Measurements from ENCODE around the gene AQP6.
A peak's percentile ranks its signal among the peaks of the same experiment; 100 is the strongest.
"Not testable (repeated sequence)": the region's sequence is repeated elsewhere in the genome, so short reads cannot be mapped to it uniquely, and the experiment has no call there.

The AQP6 gene

DNA sequence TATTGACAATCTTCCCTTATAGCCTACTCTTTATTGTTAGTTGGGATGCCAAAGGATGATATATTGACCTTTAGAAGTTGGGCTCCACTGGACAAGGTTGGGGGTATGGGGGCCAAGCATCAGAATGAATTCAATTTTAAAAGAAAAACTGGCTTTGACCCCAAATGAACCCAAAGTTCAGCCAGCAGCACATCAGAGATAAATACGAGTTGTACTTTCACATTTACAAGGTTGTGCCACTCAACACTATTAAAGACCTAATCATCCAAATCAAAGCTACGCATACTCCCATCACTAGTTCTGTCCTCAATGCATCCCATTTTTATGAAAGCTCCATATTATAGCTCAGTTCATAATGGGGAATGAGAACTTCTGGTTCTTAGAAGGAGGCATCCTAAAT is 16.7 kb downstream of the AQP6 start:
- not testable (repeated sequence) for DNase-seq (ENCODE audit: low read depth in 1 of 2, low spot score in 1 of 2)

DNA sequence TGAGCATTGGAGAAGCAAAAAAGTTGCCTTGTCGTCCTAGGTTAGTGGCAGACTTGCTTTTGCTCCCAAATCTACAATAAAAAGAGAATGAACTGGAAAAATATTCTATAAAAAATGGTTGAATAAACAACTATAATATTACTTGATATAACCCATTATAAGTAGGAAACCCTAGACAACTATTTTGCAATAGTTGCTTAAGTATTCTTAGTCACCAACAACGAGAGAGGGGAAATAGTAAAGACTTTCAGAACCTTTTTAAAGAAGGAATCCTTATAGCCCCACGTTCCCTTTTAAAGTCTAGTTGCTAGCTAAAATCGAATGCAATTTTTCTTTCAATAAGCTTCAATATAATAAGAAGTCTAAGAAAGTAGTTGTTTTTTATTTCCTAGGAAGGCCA is 17.5 kb downstream of the AQP6 start:
- no peak for DNase-seq (ENCODE audit: low read depth in 1 of 2, low spot score in 1 of 2)

DNA sequence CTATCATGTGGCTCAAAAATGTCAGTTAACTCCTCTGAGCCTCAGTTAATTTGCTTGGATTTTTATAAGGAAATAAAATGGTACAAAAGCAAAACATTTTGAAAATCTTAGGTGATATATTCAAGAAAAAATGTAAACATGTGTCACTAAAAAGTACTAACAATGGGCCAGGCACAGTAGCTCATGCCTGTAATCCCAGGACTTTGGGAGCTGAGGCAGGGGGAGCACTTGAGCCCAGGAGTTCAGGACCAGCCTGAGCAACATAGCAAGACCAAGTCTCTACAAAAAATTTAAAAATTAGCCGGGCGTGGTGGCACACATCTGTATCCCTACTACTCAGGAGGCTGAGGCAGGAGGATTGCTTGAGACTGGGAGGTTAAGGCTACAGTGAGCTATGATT is 25.7 kb downstream of the AQP6 start:
- DNase-seq (ENCODE audit: low read depth in 1 of 2, low spot score in 1 of 2) = no peak

DNA sequence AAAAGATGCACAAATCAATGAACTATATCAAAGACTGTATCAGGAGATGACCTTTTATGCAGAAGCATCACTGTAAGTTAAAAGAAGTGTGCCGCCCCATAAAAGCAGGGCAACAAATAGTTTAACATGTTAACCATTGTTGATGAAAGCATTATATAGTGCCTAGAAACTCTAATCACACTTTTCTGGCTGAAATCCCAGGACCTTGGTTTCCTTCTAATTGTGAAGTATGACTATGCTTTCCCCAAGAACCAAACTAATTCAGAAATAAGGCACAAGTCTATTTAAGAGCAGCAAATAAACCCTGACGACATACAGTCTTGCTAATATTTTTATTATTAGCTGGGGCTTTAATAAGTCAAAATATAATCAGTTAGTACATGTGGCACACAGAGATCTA is 30.8 kb downstream of the AQP6 start:
- no peak for DNase-seq (ENCODE audit: low read depth in 1 of 2, low spot score in 1 of 2)

DNA sequence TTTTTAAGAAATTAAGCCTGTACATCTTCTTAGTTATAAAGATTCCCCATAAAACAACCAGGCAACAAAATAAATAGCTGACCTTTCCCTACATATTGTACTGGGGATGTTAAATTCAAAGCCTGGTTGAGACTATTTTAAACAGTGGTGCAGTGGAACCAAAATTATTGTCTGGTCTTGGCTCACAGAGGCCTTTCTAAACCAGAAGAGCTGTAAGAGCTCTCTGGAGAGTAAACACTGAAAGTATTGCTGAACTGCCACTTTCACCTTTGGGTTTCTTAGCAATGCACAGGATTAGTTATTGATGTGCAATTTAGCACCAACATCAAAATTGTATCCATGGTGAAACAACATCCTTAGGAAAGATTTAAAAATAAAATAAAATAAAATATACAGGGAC is 31.9 kb downstream of the AQP6 start:
- DNase-seq (ENCODE audit: low read depth in 1 of 2, low spot score in 1 of 2) = no peak

DNA sequence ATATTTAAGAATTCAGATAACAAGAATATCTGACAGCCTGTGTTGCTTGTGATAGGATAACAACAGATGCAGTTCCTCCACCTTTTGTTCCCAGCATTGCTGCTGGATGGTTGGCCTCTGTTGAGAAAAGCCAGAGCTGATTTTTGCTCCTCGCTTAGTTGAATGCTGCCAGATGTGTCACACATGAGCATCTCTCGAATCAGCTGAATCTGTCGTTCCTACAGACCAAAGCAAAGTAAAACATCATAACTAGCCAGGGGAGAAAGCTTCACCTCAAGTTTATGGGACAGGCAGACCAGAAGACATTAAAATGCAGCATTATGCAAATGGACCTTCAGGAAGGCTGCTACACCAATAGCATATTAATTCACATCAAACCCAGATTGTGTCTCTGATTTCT is 32.4 kb downstream of the AQP6 start:
- no peak for DNase-seq (ENCODE audit: low read depth in 1 of 2, low spot score in 1 of 2)

DNA sequence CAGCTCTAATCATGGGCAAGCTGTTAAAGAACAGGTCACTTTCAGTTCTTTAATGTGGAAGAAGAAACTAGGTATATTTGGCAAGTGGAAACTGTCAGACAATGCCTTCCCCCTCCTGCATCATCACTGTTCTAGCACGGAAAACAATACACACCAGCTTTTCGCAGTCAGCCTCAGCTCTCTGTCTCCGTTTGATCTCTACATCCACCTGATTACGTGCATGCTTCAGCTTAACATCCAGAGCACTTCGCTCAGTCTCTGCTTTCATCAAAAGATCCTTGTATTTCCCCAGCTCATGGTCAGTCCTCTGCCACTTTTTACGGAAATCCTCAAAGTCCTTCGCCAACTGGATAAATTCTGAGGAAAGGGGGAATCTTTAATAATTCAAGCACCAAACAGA is 33.5 kb downstream of the AQP6 start:
- no peak for DNase-seq (ENCODE audit: low read depth in 1 of 2, low spot score in 1 of 2)

DNA sequence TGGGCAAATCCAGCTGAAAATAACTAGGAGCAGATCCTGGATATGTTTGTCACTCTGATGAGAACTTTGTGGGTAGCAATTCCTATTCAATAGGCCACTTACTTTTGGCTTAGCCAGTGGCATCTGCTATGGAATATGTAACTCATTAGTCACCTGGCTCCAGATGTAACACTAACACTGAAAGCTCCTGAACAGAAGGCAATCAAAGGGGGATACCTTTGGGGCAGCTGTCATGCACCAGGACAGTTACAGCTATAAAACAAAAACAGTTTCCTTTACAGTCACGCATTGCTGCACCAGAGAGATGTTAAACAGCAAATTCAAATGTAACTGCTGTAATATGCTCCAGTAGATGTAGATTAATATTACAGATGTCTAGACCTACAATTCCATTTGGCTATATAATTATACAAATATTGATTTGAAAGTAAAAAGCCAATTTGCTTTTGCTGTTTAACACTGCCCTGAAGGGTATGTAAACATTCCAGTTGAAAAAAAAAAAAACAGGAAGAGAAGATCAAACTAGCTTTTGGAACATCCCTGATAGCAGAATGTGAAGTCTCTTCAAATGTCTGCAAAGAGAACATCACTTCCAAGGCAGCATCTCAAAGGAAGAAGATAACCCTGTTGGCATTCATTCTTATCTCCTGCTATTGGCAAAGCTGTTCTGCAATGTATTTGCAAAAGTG is 34.2 kb downstream of the AQP6 start:
- DNase-seq (ENCODE audit: low read depth in 1 of 2, low spot score in 1 of 2) = no peak

DNA sequence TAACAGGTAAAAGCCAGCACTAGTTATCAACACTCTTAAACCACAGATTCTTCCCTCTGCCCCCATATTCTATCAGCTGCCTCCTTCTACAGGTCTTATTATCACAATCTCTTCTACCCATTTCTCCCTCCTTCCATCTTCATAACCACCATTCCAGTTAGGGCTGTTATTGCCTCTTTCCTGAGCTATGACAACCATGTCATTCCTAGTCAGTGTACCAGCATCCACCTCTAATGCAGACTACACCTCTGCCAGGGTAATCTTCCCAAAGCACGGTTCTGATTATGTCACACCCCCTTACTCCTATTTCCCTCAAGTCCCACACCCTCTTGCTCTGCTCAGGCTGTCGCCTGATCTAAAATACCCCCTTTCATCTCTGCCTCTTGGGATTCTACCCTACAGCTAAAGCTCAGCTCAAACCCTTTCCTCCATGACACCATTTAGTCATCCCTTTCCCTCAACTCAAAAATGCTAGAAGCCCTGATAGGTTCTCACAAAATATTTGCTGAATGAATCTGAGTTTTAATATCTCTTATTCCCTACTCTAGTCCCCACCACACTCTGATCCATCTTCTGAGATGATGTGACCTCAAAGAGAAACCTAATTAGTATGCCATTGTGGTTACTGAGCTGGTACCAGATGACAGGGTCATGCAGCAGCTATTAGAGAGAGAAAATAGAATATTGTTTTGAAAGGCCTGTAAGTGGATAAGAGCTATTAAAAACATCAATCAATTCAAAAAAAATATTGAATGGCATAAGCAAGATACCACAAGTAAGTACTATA is 40.8 kb downstream of the AQP6 start:
- no peak for DNase-seq (ENCODE audit: low read depth in 1 of 2, low spot score in 1 of 2)

DNA sequence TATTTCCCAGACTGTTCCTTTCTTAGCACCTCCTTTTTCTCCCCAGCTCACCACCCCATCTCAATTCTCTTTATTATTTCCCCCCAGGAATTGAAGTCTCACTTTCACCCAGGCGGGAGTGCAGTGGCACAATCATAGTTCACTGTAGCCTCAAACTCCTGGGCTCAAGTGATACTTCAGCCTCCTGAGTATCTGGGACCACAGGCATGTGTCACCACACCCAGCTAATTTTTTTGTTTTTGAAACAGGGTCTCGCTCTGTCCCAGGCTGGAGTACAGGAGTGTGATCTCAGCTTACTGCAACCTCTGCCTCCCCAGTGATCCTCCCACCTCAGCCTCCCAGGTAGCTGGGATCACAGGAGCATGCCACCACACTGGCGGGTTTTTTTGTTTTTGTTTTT is 41.6 kb downstream of the AQP6 start:
- no peak for DNase-seq (ENCODE audit: low read depth in 1 of 2, low spot score in 1 of 2)

DNA sequence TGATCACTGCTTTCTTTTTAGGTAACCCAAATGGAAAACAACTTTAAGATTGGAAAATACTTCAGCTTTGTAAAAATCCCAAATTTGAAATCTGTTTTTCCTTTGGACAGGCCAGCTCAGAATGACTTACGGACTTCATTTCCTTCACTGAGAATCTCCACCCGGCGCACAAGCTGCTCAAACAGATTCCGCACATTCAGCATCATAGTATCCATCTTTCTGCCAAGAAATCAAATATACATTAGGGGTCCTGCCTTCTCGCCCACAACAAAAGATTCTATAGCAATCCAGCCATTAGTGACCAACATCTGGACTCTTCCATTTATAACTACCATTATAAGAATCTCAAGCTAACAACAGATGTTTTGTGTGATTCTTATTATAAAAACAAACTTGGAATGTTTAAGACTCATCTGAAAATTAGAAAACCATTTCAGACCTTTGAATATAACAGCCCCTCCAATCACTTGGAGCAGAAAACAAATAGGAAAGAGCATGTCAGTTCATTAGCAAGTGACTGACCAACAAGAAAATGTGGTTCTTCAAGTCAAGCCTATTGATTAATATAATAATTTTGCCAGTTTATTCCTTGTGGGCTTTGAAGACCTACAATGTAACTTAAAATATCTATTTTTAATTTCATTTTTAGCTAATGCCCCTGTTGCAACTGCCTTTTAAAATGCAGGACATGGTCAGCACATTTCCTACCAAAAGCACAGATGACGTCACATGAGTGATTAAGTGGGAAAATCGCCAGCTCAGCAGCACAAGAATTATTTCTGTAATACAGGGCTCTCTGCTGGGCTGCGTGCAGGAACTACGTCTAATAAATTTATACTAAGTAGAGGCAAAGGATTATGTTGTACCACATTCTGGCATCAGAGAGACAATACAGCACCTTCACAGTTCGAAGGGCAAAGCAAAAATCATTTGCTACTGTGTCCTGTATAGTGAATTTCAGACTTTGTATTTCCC is 44.0 kb downstream of the AQP6 start:
- DNase-seq (ENCODE audit: low read depth in 1 of 2, low spot score in 1 of 2) = no peak

DNA sequence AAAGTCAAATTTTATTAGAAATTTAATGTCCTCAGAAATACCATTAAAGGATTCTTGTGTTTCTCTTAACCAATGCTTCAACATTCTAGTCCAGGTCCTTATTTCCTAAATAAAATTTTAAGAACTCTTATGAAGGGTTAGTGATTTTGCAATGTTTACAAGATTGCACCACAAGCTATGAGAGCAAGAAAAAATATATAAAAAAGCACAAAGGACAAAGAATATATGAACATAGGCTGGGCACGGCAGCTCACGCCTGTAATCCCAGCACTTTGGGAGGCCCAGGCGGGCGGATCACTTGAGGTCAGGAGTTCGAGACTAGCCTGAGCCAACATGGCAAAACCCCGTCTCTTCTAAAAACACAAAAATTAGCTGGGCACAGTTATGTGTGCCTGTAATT is 44.9 kb downstream of the AQP6 start:
- no peak for DNase-seq (ENCODE audit: low read depth in 1 of 2, low spot score in 1 of 2)

DNA sequence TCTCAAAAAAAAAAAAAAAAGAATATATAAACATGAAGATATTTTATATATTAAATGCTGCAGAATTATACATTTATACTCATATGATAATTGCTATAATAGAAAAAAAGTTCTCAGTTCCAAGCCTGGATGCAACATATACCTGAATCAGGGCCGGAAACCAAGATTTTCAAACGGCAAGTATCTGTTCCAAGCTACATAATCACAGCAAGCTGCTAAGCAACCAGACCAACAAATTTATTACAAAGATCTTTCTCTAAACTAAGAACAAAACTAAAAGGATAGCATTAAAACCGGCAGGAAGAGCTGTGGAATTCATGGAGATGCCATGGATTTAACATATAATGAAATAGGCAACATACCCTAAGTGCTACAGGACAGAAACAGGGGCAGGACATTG is 45.4 kb downstream of the AQP6 start:
- no peak for DNase-seq (ENCODE audit: low read depth in 1 of 2, low spot score in 1 of 2)

DNA sequence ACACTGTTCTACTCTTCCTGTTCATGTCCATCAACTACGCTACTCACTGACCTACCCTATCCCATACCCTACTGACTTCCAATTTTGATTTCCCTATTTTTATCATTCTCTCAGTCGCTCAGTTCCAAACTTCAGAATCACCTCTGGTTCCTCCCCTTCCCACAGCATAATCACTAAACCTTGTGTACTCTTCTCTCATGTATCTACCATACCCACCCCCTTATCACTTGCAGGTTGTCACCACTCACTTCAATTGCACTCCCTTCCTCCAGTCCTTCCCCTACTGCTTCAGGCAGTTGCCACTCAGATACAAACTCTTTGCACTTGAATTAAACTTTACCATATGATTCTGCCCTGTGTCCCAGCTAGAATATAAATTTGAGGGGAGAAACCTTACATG is 46.2 kb downstream of the AQP6 start:
- no peak for DNase-seq (ENCODE audit: low read depth in 1 of 2, low spot score in 1 of 2)

DNA sequence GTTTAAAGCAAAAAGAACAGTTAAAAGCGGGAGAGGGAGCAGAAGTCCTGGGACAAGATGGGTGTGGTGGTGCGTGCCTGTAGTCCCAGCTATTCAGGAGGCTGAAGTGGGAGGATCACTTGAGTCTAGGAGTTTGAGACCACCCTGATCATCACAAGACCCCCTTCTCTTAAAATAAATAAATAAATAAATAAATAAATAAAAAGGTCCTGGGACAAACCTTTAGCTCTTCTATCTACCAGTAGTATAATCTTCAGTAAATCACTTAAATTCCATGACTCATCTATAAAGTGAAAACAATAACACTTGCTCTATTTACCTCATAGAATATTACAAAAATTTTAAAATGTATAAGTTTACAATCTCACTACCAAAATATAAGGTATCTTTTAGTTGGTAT is 46.8 kb downstream of the AQP6 start:
- DNase-seq (ENCODE audit: low read depth in 1 of 2, low spot score in 1 of 2) = no peak

DNA sequence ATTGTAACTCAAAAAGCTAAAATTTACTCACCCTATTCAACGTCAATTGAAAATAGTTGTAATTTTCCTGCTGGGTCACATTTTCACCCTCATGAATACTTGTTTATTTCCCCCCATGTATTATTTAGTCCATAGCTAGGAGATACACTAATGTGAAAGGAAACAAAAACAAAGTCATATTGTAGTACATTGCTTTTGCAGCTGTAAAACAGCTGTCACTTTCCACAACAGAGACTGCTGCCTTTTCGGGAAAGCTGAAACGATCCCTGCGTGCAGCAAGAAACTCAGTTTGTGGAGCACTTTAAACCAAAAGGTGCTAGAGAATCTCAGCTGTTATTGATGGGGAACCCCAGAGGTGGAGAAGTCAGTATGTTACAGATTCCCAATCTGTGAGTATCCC is 48.3 kb downstream of the AQP6 start:
- no peak for DNase-seq (ENCODE audit: low read depth in 1 of 2, low spot score in 1 of 2)

DNA sequence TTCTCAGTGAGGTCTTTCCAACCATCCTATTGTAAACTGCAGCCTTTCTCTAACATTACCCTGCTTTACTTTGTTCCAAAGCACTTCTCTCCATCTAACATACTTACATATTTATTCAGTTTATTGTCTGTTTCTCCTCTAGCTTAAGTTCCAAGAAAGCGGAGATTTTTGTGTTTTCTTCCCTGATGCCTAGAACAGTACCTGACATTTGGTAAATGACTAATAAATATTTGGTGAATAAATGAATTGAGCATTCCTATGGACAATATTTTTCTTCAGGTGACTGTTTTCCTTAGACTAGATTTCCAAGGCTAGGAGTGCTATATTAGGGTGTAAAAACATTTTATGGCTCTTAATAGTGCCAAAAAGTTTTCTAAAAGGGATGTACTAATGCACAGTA is 50.2 kb downstream of the AQP6 start:
- DNase-seq (ENCODE audit: low read depth in 1 of 2, low spot score in 1 of 2) = no peak

DNA sequence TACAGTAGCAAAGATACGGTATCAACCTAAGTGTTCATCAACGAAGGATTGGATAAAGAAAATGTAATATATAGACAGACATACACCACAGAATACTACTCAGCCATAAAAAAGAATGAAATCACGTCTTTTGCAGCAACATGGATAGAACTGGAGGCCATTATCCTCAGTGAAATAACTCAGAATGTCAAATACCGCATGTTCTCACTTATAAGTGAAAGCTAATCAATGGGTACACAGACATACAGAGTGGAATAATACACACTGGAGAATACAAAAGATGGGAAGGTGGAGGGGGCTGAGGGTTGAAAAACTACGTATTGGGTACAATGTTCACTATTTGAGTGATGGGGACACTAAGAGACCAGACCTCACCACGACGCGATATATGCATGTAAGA is 51.5 kb downstream of the AQP6 start:
- no peak for DNase-seq (ENCODE audit: low read depth in 1 of 2, low spot score in 1 of 2)

DNA sequence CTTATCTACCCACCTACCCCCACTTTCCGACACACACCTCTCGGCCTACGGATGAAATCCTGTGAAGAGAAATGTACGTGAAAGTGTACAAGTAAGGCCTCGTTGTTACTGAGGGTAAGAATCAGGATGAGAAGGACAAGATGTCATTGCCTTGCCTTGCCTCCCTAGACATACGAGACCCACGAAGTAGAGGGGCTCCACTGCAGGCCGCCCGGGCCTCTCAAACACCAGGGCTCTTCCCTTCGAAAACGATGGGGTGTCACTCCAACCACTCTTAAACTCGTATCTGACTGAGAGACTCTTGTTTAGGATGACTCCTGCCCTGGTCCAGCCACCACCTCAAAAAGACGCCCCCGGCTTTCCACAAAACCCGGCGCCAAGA is 52.0 kb downstream of the AQP6 start:
- no peak for DNase-seq (ENCODE audit: low read depth in 1 of 2, low spot score in 1 of 2)

DNA sequence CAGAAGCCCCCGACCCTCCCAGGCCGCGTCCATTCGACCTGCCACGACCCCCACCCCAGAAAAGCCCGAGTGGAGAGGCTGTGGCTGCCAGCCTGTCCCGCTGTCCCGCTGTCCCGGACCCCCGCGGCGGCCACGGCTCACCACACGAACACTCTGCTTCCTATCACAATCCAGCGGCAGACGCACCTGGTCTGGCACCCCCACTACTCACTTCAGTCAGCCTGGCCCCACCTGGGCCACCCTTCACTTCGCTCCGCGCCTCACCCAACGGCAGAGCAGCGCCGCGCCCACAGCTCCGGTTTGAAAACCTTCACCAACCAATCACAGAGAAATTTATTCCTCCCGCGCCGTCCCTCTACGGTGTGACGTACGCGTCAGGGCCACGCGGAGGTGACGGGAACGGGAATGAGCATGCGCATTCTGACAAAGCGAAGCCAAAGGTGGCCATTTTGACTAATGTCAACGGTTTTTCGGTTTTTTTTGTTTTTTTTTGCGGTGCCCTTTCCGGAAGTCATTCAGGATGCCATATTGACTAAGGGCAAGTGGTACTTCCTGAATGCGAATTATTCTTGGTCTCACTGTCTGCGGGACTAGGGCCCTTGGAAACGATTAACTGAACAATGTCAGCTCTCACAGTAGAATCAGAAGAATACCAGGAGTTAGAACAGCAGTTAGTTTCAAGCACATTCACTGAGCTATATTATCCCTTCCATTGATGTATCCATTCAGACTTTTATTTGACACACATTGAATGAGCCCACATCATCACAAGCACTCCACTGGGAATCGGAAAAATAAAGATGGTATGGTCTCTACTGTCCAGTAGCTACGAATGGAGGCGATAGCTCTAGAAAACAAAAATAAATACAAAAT is 52.7 kb downstream of the AQP6 start, which contains the start of gene RACGAP1:
TSS of gene RACGAP1 (minus strand) at position 308 of the 873 bp plus-strand sequence. CDS start 8,779 bp downstream, outside the sequence.
- DNase-seq (ENCODE audit: low read depth in 1 of 2, low spot score in 1 of 2) = peak; percentile 89 to 90

DNA sequence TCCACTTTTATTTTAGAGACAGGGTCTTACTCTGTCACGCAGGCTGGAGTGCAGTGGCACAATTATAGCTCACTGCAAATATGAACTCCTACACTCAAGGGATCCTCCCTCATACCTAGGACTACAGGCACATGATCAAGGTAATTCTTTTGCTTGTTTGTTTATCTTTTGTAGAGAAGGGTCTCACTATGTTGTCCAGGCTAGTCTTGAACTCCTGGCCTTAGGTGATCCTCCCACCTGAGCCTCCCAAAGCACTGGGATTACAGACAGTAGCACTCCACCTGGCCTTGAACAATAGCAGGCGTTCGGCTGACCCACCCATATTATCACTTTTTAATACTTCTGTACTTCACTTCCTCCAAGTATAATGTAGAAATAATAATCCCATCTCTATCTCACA is 53.9 kb downstream of the AQP6 start:
- DNase-seq (ENCODE audit: low read depth in 1 of 2, low spot score in 1 of 2) = no peak
